Spleen (tissue), 13 donors: ENCODE measurements around the gene MAN2A2. TPM values are rescaled to one million over a fixed set of nuclear protein-coding genes. Genes with fewer than 3 reads are reported as not detected.

Source experiments
- DNase-seq: peaks from one replicate; pipeline ENCODE4 v3.0.0-alpha.2; 2020
- H3K27ac ChIP-seq, 8 donors: fragments of 200-600 bp; sonication (generic) in 7 of 8; 1 replicate in 4 of 8; 2 replicates in 4 of 8; pipeline versions ENCODE4 v1.5.0 to v1.8.0; 2016 to 2021; ENCODE audit warnings: inconsistent platforms in 4 of 8, mild to moderate bottlenecking in 4 of 8, moderate library complexity in 1 of 8
- H3K27me3 ChIP-seq, 7 donors: fragments of 200-600 bp; sonication (generic) in 6 of 7; replicated peaks in 1 of 7; 1 replicate in 4 of 7; 2 replicates in 3 of 7; pipeline versions ENCODE4 v1.5.0 to v1.8.0; 2016 to 2021; ENCODE audit warnings: inconsistent platforms in 3 of 7, mild to moderate bottlenecking in 1 of 7
- H3K36me3 ChIP-seq, 6 donors: fragments of 200-600 bp; sonication (generic) in 5 of 6; 1 replicate in 4 of 6; 2 replicates in 2 of 6; pipeline versions ENCODE4 v1.5.0 to v1.8.0; 2016 to 2021; ENCODE audit warnings: inconsistent platforms in 2 of 6
- H3K4me1 ChIP-seq, 6 donors: fragments of 200-600 bp; sonication (generic) in 5 of 6; 1 replicate in 3 of 6; 2 replicates in 3 of 6; pipeline versions ENCODE4 v1.5.0 to v1.8.0; 2016 to 2021; ENCODE audit warnings: inconsistent platforms in 3 of 6
- H3K4me3 ChIP-seq, 8 donors: fragments of 200-600 bp; sonication (generic) in 7 of 8; 1 replicate in 4 of 8; 2 replicates in 4 of 8; pipeline versions ENCODE4 v1.5.0 to v1.8.0; 2016 to 2021; ENCODE audit warnings: inconsistent platforms in 4 of 8, mild to moderate bottlenecking in 4 of 8, moderate library complexity in 2 of 8
- H3K9me3 ChIP-seq, 8 donors: fragments of 200-600 bp; sonication (generic) in 7 of 8; 1 replicate in 4 of 8; 2 replicates in 4 of 8; pipeline versions ENCODE4 v1.5.0 to v1.8.0; 2016 to 2021; ENCODE audit warnings: inconsistent platforms in 4 of 8
- POLR2A ChIP-seq, 3 donors: fragments of 450-650 bp; IDR thresholded peaks; one replicate each; pipeline ENCODE4 v1.5.1; 2017; ENCODE audit warnings: antibody characterized with exemption in 3 of 3, mild to moderate bottlenecking in 1 of 3
- POLR2AphosphoS5 ChIP-seq, 3 donors: sonication (generic); formaldehyde crosslinking; IDR thresholded peaks; one replicate each; pipeline ENCODE4 v1.5.1; 2017; ENCODE audit warnings: antibody characterized with exemption in 3 of 3
- WGBS, 5 donors: extraction: QIAGEN DNeasy Blood & Tissue Kit in 3 of 5; methylation state at CpG; one replicate each; pipeline versions ENCODE4 v1.1.5 to v1.1.7; 2013 to 2018; 5-methylcytosine and 5-hydroxymethylcytosine counted together
- intact Hi-C: fragments of 100-400 bp; cut with DNase I; formaldehyde crosslinking; loops from one replicate; pipeline ENCODE4 v1.15.0; 2023; ENCODE audit warnings: low total_unique reads
- long read RNA-seq, 2 donors: transcript quantifications; one replicate each; lab custom pipeline, GENCODE V29; 2026
- polyA plus RNA-seq, 3 donors: library from polyadenylated mRNA; stranded (reverse); fragments of 200-250 nt; gene quantifications; one replicate each; pipeline ENCODE4 v1.2.1, GENCODE V29; 2013
- total RNA-seq, 7 donors: library from RNA; depleted of rRNA in 3 of 7; stranded (reverse); fragments of >200 nt in 3 of 7; fragmentation: NEBNext Ultra II Directional in 4 of 7; extraction: Animal tissue kit (Norgen Biotek cat#: 25700) in 4 of 7; gene quantifications; one replicate each; pipeline versions ENCODE4 v1.1.0 to v1.2.1, GENCODE V29; 2016 to 2021
- TF ChIP-seq, protein P1 (sequence below), 11 experiments: fragments of 200-600 bp in 7 of 11; fragments of 450-650 bp in 4 of 11; sonication (generic) in 4 of 11; IDR thresholded peaks in 8 of 11; conservative IDR thresholded peaks in 3 of 11; 1 replicate in 7 of 11; 2 replicates in 4 of 11; pipeline versions ENCODE4 v1.4.0 to v1.8.0; 2016 to 2021; ENCODE audit warnings: antibody characterized with exemption in 11 of 11, inconsistent platforms in 4 of 11, mild to moderate bottlenecking in 1 of 11
- donor health status: healthy with polysubstance abuse.
- donor health status: DM: no; HTN: no; CAD: no; lungs with moderate emphysema.
- donor health status: DM: no; HTN: no; CAD: no.
- donor health status: Bipolar disorder and iron deficiency.
- donor health status: healthy.
- donor health status: DM: no; HTN: no; CAD: no.
- donor health status: DM: yes; HTN: yes; CAD: no.

The MAN2A2 gene
- total RNA-seq (100 to 1,000 TPM; 105 to 167 (median 120) TPM), polyA plus RNA-seq (10 to 100 TPM; 13.7 to 46.1 (median 24.0) TPM)
- long read RNA-seq, donor 1, partial matches to known transcripts: 0 of 2 reads
- long read RNA-seq, donor 1, other reads (novel, unspliced or antisense): 0 of 2 reads
- long read RNA-seq, donor 2, partial matches to known transcripts: 23 of 24 reads
- long read RNA-seq, donor 2, other reads (novel, unspliced or antisense): 0 of 24 reads

DNA sequence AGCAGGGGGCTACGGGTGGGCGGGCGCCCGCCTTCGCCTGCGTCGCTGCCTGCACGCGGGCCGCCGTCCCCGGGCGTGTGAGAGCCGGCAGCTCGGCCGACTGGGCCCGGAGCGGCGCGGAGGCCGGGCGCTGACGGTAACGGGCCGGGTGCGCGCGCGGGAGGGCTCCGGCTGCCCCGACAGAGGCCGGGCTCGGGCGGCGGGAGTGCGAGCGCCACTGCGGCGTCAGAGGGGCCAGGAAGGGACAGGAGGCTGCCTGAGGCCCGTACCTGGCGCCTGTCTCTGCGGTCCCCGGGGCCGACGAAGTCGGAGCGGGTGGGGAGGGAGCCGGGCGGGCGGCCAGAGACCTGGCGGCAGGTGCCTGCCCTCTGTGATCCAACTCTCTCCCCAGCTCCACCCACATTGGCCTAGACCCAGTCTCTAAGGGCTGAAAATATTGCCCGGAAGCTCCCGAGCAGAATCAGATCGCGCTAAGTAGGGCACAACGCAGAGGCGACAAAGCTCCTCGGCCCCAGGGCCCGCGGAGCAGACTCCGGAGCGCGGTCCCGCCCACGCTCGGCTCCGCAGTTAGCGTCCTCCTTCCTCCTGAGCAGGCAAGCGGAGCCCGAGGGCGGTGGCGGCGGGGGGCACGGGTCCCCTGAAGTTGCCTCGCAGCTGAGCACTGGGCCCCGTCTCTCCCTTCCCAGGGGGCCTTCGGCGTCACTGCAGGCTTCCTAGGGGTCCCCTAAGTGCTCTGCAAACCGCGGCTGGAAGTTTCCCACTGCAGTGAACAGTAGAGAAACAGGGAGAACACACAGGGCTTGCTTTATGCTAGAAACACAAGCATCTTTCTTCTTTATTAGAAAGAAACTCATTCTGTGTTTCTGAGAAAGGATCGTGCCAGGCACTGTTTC, at the start of gene MAN2A2:
Gene MAN2A2 (plus strand): TSS at position 463 of the 893 bp plus-strand sequence. CDS start 906 bp downstream, outside the sequence.
- peaks cover 15 to 48% (median 25%) of the 10 kb centered on the region in 6 donors for H3K4me1 ChIP-seq
- no peaks in the 10 kb centered on the region for H3K27me3 ChIP-seq
- H3K36me3 ChIP-seq: peaks cover 0 to 37% (median 34%) of the 10 kb centered on the region in 6 donors
- peak within 1 kb of the TSS; percentile 70 to 92 (median 74) for H3K4me3 ChIP-seq
- TF ChIP-seq POLR2AphosphoS5 (IDR thresholded peaks at IDR 0.05): peak; percentile 74 to 87 (median 81)
- TF ChIP-seq POLR2A (IDR thresholded peaks at IDR 0.05): no peak
- TF ChIP-seq, protein P1, sequence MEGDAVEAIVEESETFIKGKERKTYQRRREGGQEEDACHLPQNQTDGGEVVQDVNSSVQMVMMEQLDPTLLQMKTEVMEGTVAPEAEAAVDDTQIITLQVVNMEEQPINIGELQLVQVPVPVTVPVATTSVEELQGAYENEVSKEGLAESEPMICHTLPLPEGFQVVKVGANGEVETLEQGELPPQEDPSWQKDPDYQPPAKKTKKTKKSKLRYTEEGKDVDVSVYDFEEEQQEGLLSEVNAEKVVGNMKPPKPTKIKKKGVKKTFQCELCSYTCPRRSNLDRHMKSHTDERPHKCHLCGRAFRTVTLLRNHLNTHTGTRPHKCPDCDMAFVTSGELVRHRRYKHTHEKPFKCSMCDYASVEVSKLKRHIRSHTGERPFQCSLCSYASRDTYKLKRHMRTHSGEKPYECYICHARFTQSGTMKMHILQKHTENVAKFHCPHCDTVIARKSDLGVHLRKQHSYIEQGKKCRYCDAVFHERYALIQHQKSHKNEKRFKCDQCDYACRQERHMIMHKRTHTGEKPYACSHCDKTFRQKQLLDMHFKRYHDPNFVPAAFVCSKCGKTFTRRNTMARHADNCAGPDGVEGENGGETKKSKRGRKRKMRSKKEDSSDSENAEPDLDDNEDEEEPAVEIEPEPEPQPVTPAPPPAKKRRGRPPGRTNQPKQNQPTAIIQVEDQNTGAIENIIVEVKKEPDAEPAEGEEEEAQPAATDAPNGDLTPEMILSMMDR (IDR thresholded peaks at IDR 0.05 in 8 of 11, conservative IDR thresholded peaks at IDR 0.05 in 3 of 11): peak in 2 of 11 experiments; percentile 19 to 27
- H3K9me3 ChIP-seq: no peaks in the 10 kb centered on the region
- 1% methylated on average over 25 to 81 of the region's 81 CpGs for WGBS, 5 donors
- peak within 1 kb of the TSS; percentile 93 to 99 (median 95) for H3K27ac ChIP-seq
- intact Hi-C loops: no loop called here
- peak; percentile 96 for DNase-seq

DNA sequence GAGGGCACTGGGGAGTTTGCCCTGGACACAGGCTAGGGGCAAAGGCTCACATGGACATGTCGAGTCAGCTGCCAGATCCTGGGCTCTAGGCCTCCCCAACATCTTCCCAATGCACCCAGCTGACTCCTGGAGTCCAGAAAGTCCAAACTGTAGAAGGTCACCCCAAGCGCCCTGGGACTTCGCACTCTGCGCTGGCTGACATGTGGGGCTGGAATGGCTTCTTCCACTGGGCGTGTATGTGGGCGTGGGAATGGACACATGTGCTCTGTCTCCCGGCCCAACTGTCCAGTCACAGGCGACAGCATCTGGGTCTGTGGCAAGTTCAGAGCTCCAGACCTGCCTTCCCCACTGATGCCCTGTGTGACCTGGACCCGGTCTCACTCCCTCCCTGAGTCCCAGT, 48.0 kb upstream of the MAN2A2 start:
- H3K9me3 ChIP-seq: no peaks in the 10 kb centered on the region
- no peaks in the 10 kb centered on the region for H3K36me3 ChIP-seq
- no peak overlapping the region for H3K4me3 ChIP-seq
- peaks cover 14 to 88% (median 59%) of the 10 kb centered on the region in 6 donors for H3K4me1 ChIP-seq
- no peaks in the 10 kb centered on the region for H3K27me3 ChIP-seq
- no peak overlapping the region for H3K27ac ChIP-seq
- DNase-seq: no peak
- intact Hi-C loops: no loop called here
- TF ChIP-seq POLR2AphosphoS5 (IDR thresholded peaks at IDR 0.05): no peak
- TF ChIP-seq, protein P1 (IDR thresholded peaks at IDR 0.05 in 8 of 11, conservative IDR thresholded peaks at IDR 0.05 in 3 of 11): no peak
- no peak for TF ChIP-seq POLR2A (IDR thresholded peaks at IDR 0.05)
- WGBS, 5 donors: 83 to 100% (median 94%) methylated on average over 3 to 9 of the region's 9 CpGs

DNA sequence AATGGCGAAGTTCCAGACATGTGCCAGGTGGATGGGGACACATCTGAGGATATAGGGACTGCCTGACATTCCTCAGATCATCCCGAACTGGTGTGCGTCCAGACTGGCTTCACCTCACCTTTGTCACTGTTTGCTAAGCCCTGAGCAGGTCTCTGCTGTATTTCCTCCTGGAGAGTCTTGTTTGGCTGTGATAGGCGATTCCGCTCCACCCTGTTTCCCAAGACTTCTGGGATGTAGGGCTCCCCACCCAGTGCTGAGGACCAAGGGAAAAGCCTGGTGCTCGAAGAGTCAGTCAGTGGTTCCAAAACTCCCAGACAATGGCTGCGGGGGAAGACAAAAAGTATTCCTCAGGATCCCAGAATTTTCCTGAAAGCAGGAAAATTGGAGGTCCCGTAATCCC, 45.8 kb upstream of the MAN2A2 start:
- TF ChIP-seq POLR2AphosphoS5 (IDR thresholded peaks at IDR 0.05) (no peak), POLR2A (IDR thresholded peaks at IDR 0.05) (no peak)
- TF ChIP-seq, protein P1 (IDR thresholded peaks at IDR 0.05 in 8 of 11, conservative IDR thresholded peaks at IDR 0.05 in 3 of 11): no peak
- H3K4me1 ChIP-seq: peaks cover 8 to 89% (median 53%) of the 10 kb centered on the region in 6 donors
- no peaks in the 10 kb centered on the region for H3K27me3 ChIP-seq
- no peak for DNase-seq
- 94 to 98% (median 95%) methylated on average over 8 of the region's 8 CpGs for WGBS, 5 donors
- H3K4me3 ChIP-seq: no peak overlapping the region
- peak overlapping the region in 3 of 8 donors; percentile 41 to 70 (median 45) for H3K27ac ChIP-seq
- no peaks in the 10 kb centered on the region for H3K36me3 ChIP-seq
- H3K9me3 ChIP-seq: no peaks in the 10 kb centered on the region
- intact Hi-C loops: no loop called here
